IPS-11a (cell line): ENCODE data around the gene TNP2.
"Not testable (repeated sequence)": the region's sequence is repeated elsewhere in the genome, so short reads cannot be mapped to it uniquely, and the experiment has no call there.

Experiments
- H3K4me3 ChIP-seq: one replicate; pipeline ENCODE4 v1.5.1; 2013; ENCODE audit warnings: low read depth, low read length, control low read depth

Gene TNP2

DNA sequence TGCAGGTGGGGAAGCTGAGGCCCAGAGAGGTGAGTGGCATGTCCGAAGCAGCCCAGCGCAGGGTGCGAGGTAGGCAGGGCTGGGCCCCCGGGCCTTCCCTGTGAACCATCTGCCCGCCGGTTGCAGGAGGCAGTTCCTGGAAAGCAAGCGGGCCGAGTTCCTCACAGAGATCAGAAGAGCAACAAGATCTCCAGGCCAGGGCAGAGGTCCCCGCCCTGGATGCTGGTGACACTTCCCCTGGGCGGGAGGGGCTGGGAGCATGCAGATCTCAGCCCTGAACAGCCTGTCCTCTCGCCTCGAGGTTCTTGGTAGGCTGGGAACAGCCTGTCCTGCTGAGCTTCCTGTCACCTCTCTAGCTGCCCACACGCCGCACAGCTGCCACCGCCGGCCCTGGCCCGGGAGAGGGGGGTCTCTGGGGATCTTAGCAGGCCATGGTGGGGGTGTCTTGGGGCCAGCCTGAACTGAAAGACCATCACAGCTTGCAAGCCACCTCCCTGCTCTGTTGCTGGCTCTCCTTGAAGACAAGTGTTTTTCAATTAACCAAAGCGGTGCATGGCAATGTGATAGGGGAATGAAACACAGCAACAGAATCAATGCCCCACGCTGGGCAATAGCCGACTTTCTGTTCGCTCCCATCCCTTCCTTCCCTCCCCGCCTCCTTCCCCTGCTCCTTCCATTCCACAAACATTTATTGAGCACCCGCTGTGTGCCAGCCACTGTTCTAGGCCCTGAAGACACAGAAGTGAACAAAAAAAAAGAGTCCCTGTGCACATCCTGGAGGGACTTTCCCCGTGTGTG is 44.8 kb downstream of the TNP2 start:
- H3K4me3 ChIP-seq, result no peak overlapping the region

GRCh38 chr16:11220507-11220906 is 48.6 kb downstream of the TNP2 start:
- H3K4me3 ChIP-seq, result not testable (repeated sequence)

- no peak overlapping the region for H3K4me3 ChIP-seq
Observed at GRCh38 chr16:11219178-11219577, 49.9 kb downstream of the TNP2 start.

DNA sequence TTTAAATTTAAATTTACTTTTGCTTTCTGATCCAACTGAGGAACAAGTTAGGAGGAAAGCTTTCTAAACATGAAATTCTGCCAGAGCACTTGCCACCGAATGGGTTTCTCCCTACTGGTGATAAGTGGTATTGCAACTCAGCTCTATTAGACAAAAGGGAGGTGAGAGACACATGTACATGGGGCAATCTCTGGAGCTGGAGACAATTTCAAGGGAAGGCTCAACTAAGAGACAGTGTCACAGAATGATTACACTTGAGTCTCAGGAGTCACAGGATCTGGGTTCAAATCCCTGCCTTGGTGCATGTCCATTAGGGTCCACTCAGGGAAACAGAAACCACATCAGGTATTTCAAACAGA is 50.5 kb downstream of the TNP2 start:
- no peak overlapping the region for H3K4me3 ChIP-seq
